Hepatocyte (in vitro differentiated cells): Measurements from ENCODE around the gene RASAL1.

Experiments used
- EZH2 ChIP-seq: fragments of 200-600 bp; sonication (generic); IDR thresholded peaks from 2 replicates; pipeline ENCODE4 v1.6.1; 2016; ENCODE audit warnings: antibody characterized with exemption, mild to moderate bottlenecking, borderline replicate concordance
- TF ChIP-seq, protein P1 (sequence below): fragments of 200-600 bp; sonication (generic); IDR thresholded peaks from 2 replicates; pipeline ENCODE4 v1.5.1; 2016; ENCODE audit warnings: antibody characterized with exemption, mild to moderate bottlenecking; ENCODE audit not compliant: poor library complexity

DNA sequence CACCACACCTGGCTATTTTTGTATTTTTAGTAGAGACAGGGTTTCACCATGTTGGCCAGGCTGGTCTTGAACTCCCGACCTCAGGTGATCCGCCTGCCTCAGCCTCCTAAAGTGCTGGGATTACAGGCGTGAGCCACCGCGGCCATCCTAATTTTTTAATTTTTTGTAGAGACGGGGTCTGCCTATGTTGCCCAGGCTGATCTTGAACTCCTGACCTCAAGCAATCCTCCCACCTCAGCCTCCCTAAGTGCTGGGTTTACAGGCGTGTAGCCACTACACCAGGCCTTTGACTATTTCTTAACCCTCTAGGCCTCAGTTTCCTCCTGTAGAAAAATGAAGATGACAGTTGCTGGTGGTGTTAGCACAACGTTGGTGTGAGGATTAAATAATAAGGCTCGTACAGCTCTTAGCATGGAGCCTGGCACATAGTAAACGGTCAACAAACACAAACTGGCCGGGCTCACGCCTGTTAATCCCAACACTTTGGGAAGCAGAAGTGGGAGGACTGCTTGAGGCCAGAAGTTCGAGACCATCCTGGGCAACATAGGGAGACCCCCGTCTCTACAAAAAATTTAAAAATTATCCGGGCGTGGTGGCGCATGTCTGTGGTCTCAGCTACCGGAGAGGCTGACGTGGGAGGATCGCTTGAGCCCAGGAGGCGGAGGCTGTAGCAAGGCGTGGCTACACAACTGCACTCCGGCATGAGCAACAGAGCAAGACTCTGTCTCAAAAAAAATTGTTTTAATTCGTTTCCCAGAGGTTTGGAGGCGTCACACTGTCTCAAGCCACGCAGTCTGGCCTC, 48.7 kb upstream of the RASAL1 start:
- TF ChIP-seq, protein P1, sequence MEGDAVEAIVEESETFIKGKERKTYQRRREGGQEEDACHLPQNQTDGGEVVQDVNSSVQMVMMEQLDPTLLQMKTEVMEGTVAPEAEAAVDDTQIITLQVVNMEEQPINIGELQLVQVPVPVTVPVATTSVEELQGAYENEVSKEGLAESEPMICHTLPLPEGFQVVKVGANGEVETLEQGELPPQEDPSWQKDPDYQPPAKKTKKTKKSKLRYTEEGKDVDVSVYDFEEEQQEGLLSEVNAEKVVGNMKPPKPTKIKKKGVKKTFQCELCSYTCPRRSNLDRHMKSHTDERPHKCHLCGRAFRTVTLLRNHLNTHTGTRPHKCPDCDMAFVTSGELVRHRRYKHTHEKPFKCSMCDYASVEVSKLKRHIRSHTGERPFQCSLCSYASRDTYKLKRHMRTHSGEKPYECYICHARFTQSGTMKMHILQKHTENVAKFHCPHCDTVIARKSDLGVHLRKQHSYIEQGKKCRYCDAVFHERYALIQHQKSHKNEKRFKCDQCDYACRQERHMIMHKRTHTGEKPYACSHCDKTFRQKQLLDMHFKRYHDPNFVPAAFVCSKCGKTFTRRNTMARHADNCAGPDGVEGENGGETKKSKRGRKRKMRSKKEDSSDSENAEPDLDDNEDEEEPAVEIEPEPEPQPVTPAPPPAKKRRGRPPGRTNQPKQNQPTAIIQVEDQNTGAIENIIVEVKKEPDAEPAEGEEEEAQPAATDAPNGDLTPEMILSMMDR: no peak
- no peak for TF ChIP-seq EZH2
